A673 (cell line): ENCODE data around the gene GATAD2A. TPM values are rescaled to one million over a fixed set of nuclear protein-coding genes. Genes with fewer than 3 reads are reported as not detected.

Source experiments
- BruUV-seq: library from RNA; stranded (reverse); fragments of 400-500 nt; replicated peaks from 2 replicates; lab custom pipeline; 2021; lab: Mats Ljungman, UMichigan
- CTCF ChIA-PET: fragments of 300-600 bp; sonication (Branson Sonifier 250); formaldehyde crosslinking; loops from one replicate; lab custom pipeline; 2022; ENCODE audit warnings: antibody characterized with exemption; lab: Charles Lee
- POLR2A ChIA-PET: fragments of 300-600 bp; sonication (Branson Sonifier 250); formaldehyde crosslinking; loops from one replicate; lab custom pipeline; 2022; ENCODE audit warnings: antibody characterized with exemption; ENCODE audit not compliant: low non-redundant PET; lab: Charles Lee
- DNase-seq: peaks from one replicate; pipeline ENCODE4 v3.0.0-alpha.2; 2015; ENCODE audit warnings: low spot score
- H3K27ac ChIP-seq: fragments of 200-600 bp; sonication (generic); 2 replicates; pipeline ENCODE4 v1.5.1; 2016; ENCODE audit warnings: mixed run types, low read depth, mild to moderate bottlenecking, mixed read lengths, antibody characterized with exemption, low read length; ENCODE audit not compliant: poor library complexity, severe bottlenecking
- H3K27me3 ChIP-seq: fragments of 200-600 bp; sonication (generic); replicated peaks from 2 replicates; pipeline ENCODE4 v1.6.1; 2017; ENCODE audit warnings: mixed run types, low read depth, mild to moderate bottlenecking, mixed read lengths, antibody characterized with exemption, low read length; ENCODE audit not compliant: insufficient read depth, poor library complexity
- H3K36me3 ChIP-seq: fragments of 200-600 bp; sonication (generic); 2 replicates; pipeline ENCODE4 v1.6.1; 2016; ENCODE audit warnings: mixed run types, mild to moderate bottlenecking, mixed read lengths, antibody characterized with exemption, low read length; ENCODE audit not compliant: insufficient read depth, poor library complexity, severe bottlenecking
- H3K4me1 ChIP-seq: fragments of 200-600 bp; sonication (generic); 2 replicates; pipeline ENCODE4 v1.6.1; 2017; ENCODE audit warnings: mixed run types, mild to moderate bottlenecking, mixed read lengths, antibody characterized with exemption, low read length; ENCODE audit not compliant: insufficient read depth, poor library complexity, severe bottlenecking
- H3K4me3 ChIP-seq: fragments of 200-600 bp; sonication (generic); 2 replicates; pipeline ENCODE4 v1.5.1; 2016; ENCODE audit warnings: low read depth, mixed run types, mild to moderate bottlenecking, mixed read lengths, low read length; ENCODE audit not compliant: poor library complexity, severe bottlenecking
- H3K9me3 ChIP-seq: fragments of 200-600 bp; sonication (generic); 2 replicates; pipeline ENCODE4 v1.6.1; 2016; ENCODE audit warnings: mixed run types, low read depth, mild to moderate bottlenecking, mixed read lengths, antibody characterized with exemption, low read length; ENCODE audit not compliant: poor library complexity, severe bottlenecking
- EZH2 ChIP-seq: fragments of 200-600 bp; sonication (generic); IDR thresholded peaks from 2 replicates; pipeline ENCODE4 v1.6.1; 2017; ENCODE audit warnings: borderline replicate concordance, low read depth, mild to moderate bottlenecking, mixed read lengths, antibody characterized with exemption, low read length; ENCODE audit not compliant: poor library complexity, severe bottlenecking
- intact Hi-C: fragments of 100-400 bp; cut with micrococcal nuclease; formaldehyde crosslinking; loops from one replicate; pipeline ENCODE4 v1.10.0; 2022; ENCODE audit not compliant: unreplicated experiment
- total RNA-seq: library from RNA; stranded (reverse); gene quantifications from 2 replicates; pipeline ENCODE4 v1.2.3, GENCODE V29; 2021
- TF ChIP-seq, protein P1 (sequence below): fragments of 300-800, 200-600 bp; sonication (generic); conservative IDR thresholded peaks from 2 replicates; pipeline ENCODE4 v1.5.1; 2017; ENCODE audit warnings: low read depth, mild to moderate bottlenecking, antibody characterized with exemption, low read length, moderate library complexity, mixed read lengths

GATAD2A gene
- total RNA-seq, 1 experiment from 2014 or later = 218 TPM

DNA sequence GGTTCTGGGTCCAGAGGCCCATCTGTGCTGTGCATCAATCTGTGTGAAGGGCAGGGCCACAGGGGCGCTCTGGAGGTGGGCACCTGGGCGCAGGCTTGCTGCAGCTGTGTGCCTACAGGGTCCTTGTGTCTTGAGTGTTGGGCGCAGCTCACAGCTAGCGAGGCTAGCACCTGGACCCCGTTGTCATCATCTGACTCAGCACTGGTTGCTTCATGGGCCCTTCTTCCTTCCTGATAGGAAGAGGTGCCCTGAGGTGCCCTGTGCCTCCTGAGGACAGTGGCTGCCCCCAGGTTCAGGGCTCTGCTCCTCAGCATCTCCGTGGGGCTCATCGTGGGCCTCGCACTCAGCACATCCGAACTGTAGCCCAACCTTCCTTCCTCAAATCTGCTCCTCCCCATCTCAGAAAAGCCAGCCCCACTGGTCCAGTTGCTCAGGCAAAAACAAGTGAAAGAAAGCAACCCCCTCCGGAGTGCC, 54.8 kb downstream of the GATAD2A start:
- ChIA-PET POLR2A (no interaction called here), CTCF (no interaction called here)
- Histone ChIP-seq H3K4me1 (peaks cover 69% of the 10 kb centered on the region), H3K27me3 (no peaks in the 10 kb centered on the region), H3K4me3 (no peak overlapping the region), H3K27ac (peak overlapping the region; percentile 82), H3K9me3 (no peaks in the 10 kb centered on the region), H3K36me3 (peaks cover 9% of the 10 kb centered on the region)
- TF ChIP-seq, protein P1, sequence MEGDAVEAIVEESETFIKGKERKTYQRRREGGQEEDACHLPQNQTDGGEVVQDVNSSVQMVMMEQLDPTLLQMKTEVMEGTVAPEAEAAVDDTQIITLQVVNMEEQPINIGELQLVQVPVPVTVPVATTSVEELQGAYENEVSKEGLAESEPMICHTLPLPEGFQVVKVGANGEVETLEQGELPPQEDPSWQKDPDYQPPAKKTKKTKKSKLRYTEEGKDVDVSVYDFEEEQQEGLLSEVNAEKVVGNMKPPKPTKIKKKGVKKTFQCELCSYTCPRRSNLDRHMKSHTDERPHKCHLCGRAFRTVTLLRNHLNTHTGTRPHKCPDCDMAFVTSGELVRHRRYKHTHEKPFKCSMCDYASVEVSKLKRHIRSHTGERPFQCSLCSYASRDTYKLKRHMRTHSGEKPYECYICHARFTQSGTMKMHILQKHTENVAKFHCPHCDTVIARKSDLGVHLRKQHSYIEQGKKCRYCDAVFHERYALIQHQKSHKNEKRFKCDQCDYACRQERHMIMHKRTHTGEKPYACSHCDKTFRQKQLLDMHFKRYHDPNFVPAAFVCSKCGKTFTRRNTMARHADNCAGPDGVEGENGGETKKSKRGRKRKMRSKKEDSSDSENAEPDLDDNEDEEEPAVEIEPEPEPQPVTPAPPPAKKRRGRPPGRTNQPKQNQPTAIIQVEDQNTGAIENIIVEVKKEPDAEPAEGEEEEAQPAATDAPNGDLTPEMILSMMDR = no peak
- no peak for TF ChIP-seq EZH2
- intact Hi-C loops = no loop called here
- no TSS peak for BruUV-seq
- DNase-seq = no peak

DNA sequence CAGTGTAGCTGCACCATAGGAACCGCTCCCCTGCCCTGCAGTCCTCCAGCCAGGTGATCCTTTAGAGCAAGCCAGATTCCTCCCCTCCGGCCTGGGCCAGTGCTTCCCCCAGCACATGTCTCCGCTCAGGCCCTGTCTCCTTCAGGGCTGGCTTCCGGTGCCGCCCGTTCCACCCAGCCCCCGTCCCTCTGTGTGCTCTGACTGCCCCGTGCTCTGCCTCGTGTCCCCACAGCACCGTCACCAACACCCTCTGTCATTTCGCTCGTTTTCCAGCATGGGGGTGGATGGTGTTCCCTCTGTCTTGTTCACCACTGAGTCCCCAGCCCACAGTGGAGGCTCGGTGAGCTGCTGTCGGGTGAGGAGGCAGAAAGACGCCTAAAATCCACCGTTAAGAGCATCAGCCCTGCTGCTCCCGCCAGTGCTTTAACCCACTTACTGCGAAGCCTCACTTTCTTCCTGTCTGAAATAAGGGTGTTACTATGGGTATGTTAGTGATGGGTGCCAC, 55.3 kb downstream of the GATAD2A start:
- peaks cover 14% of the 10 kb centered on the region for H3K36me3 ChIP-seq
- peak; percentile 31 for DNase-seq
- TF ChIP-seq, protein P1 = no peak
- no peak for TF ChIP-seq EZH2
- H3K27ac ChIP-seq = peak overlapping the region; percentile 82
- no peaks in the 10 kb centered on the region for H3K9me3 ChIP-seq
- peaks cover 69% of the 10 kb centered on the region for H3K4me1 ChIP-seq
- intact Hi-C loops = no loop called here
- H3K27me3 ChIP-seq = no peaks in the 10 kb centered on the region
- H3K4me3 ChIP-seq = no peak overlapping the region
- CTCF ChIA-PET = no interaction called here
- POLR2A ChIA-PET = no interaction called here
- BruUV-seq = no TSS peak

DNA sequence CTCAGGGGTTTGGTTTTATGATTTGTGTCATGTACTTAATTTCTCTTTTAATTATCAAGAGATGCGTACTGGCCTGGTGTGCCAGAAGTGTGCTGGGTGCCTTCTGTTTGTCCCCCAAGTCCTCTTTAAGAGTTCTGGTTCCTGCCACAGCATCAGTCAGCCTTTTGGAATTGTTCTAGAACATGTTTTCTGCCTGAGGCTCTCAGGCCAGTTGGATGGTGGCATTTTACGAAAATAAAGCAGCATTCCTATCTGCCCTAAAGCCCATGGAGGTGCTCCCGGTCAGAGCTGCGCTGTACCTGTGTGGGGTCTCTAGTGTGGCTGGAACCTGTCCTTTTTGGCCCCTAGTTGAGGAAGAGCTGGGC, 55.8 kb downstream of the GATAD2A start:
- CTCF ChIA-PET = no interaction called here
- Histone ChIP-seq H3K27me3 (no peaks in the 10 kb centered on the region), H3K27ac (peak overlapping the region; percentile 82), H3K4me1 (peaks cover 69% of the 10 kb centered on the region), H3K9me3 (peaks cover 2% of the 10 kb centered on the region), H3K36me3 (peaks cover 19% of the 10 kb centered on the region), H3K4me3 (no peak overlapping the region)
- BruUV-seq = no TSS peak
- intact Hi-C loops = no loop called here
- no peak for DNase-seq
- POLR2A ChIA-PET = no interaction called here
- no peak for TF ChIP-seq EZH2
- TF ChIP-seq, protein P1 = no peak
